GM12878 (cell line): Measurements from ENCODE around the gene UBAC2. TPM values are rescaled to one million over a fixed set of nuclear protein-coding genes. Genes with fewer than 3 reads are reported as not detected.

ENCODE experiments used
- BACH1 ChIP-seq: fragments of 450-650 bp; IDR thresholded peaks from 2 replicates; pipeline ENCODE4 v1.6.1; 2017; ENCODE audit warnings: mild to moderate bottlenecking, borderline replicate concordance
- BRCA1 ChIP-seq: IDR thresholded peaks from 2 replicates; pipeline ENCODE4 v1.6.1; 2011; ENCODE audit warnings: low read depth, low read length, improper control_type of control experiment
- CHD2 ChIP-seq: IDR thresholded peaks from 2 replicates; pipeline ENCODE4 v1.6.1; 2011; ENCODE audit warnings: low read depth, low read length, improper control_type of control experiment, borderline replicate concordance
- ETV6 ChIP-seq, 2 experiments: fragments of 450-650 bp in 1 of 2; IDR thresholded peaks in 1 of 2; conservative IDR thresholded peaks in 1 of 2; 2 replicates each; pipeline ENCODE4 v1.6.1; 2014; ENCODE audit warnings: antibody characterized with exemption in 1 of 2, borderline replicate concordance in 1 of 2, low read depth in 1 of 2, mild to moderate bottlenecking in 1 of 2, moderate library complexity in 1 of 2
- GATAD2B ChIP-seq: fragments of 450-650 bp; conservative IDR thresholded peaks from 2 replicates; pipeline ENCODE4 v1.6.1; 2017; ENCODE audit warnings: low read depth, mild to moderate bottlenecking, moderate library complexity
- HDAC2 ChIP-seq: fragments of 200-600 bp; sonication (generic); IDR thresholded peaks from 2 replicates; pipeline ENCODE4 v1.6.1; 2017
- LARP7 ChIP-seq: fragments of 450-650 bp; IDR thresholded peaks from 2 replicates; pipeline ENCODE4 v1.6.1; 2017; ENCODE audit warnings: mild to moderate bottlenecking
- MTA2 ChIP-seq: fragments of 450-650 bp; IDR thresholded peaks from 2 replicates; pipeline ENCODE4 v1.6.1; 2016; ENCODE audit warnings: low read depth, mild to moderate bottlenecking, moderate library complexity
- NKRF ChIP-seq: fragments of 450-650 bp; conservative IDR thresholded peaks from 2 replicates; pipeline ENCODE4 v1.6.1; 2017; ENCODE audit warnings: mild to moderate bottlenecking, moderate library complexity
- PBX3 ChIP-seq: IDR thresholded peaks from 2 replicates; pipeline ENCODE4 v1.6.1; 2011; ENCODE audit warnings: mild to moderate bottlenecking, low read depth, low read length, moderate library complexity; ENCODE audit not compliant: insufficient replicate concordance
- TBL1XR1 ChIP-seq: IDR thresholded peaks from 2 replicates; pipeline ENCODE4 v1.6.1; 2012; ENCODE audit warnings: low read depth, low read length, improper control_type of control experiment
- ZNF274 ChIP-seq: IDR thresholded peaks from one replicate; pipeline ENCODE4 v1.8.0; 2011; ENCODE audit not compliant: insufficient read length, insufficient read depth
- ZNF384 ChIP-seq: IDR thresholded peaks from 2 replicates; pipeline ENCODE4 v1.6.1; 2012; ENCODE audit warnings: low read depth, mild to moderate bottlenecking, low read length, improper control_type of control experiment, borderline replicate concordance
- polyA plus RNA-seq, 11 experiments: library from polyadenylated mRNA; depleted of rRNA in 4 of 11; unstranded in 6 of 11; stranded (reverse) in 5 of 11; fragments of >200 nt; fragmentation: Nextera tagmentation in 4 of 11; fragmentation: Illumina TruSeq in 1 of 11; extraction: Ambion mirVana in 4 of 11; extraction: Trizol in 1 of 11; gene quantifications; 1 replicate in 1 of 11; 2 replicates in 10 of 11; pipeline versions ENCODE4 v1.2.1 to v1.2.3, GENCODE V29; 2011 to 2016; ENCODE audit warnings: inconsistent platforms in 2 of 11, missing spikeins in 2 of 11, low read depth in 1 of 11
- total RNA-seq, 4 experiments: library from RNA; depleted of rRNA in 3 of 4; stranded (reverse); fragments of >200 nt in 3 of 4; fragmentation: Illumina TruSeq in 1 of 4; extraction: Trizol in 1 of 4; gene quantifications; 2 replicates each; pipeline versions ENCODE4 v1.2.1 to v1.2.3, GENCODE V29; 2013 to 2021
- TF ChIP-seq, protein P1 (sequence below): fragments of 450-650 bp; formaldehyde crosslinking; IDR thresholded peaks from 2 replicates; pipeline ENCODE4 v1.4.0; 2022; ENCODE audit warnings: mild to moderate bottlenecking, moderate library complexity
- TF ChIP-seq, protein P2 (sequence below): fragments of 450-650 bp; IDR thresholded peaks from 2 replicates; pipeline ENCODE4 v1.6.1; 2016; ENCODE audit warnings: mild to moderate bottlenecking, moderate library complexity, borderline replicate concordance
- TF ChIP-seq, protein P3 (sequence below): IDR thresholded peaks from 2 replicates; pipeline ENCODE4 v1.6.1; 2011; ENCODE audit warnings: borderline replicate concordance, low read depth, mild to moderate bottlenecking, moderate library complexity, mixed read lengths, low read length; ENCODE audit not compliant: insufficient read depth; ENCODE audit errors: extremely low read length

Gene UBAC2
- total and polyA plus RNA-seq, 10 of the 15 experiments (the other 5 are each of a cell fraction or from before 2014, with no cell fraction given): 3.0 to 54.6 (median 17.4) TPM

- TF ChIP-seq, protein P1, sequence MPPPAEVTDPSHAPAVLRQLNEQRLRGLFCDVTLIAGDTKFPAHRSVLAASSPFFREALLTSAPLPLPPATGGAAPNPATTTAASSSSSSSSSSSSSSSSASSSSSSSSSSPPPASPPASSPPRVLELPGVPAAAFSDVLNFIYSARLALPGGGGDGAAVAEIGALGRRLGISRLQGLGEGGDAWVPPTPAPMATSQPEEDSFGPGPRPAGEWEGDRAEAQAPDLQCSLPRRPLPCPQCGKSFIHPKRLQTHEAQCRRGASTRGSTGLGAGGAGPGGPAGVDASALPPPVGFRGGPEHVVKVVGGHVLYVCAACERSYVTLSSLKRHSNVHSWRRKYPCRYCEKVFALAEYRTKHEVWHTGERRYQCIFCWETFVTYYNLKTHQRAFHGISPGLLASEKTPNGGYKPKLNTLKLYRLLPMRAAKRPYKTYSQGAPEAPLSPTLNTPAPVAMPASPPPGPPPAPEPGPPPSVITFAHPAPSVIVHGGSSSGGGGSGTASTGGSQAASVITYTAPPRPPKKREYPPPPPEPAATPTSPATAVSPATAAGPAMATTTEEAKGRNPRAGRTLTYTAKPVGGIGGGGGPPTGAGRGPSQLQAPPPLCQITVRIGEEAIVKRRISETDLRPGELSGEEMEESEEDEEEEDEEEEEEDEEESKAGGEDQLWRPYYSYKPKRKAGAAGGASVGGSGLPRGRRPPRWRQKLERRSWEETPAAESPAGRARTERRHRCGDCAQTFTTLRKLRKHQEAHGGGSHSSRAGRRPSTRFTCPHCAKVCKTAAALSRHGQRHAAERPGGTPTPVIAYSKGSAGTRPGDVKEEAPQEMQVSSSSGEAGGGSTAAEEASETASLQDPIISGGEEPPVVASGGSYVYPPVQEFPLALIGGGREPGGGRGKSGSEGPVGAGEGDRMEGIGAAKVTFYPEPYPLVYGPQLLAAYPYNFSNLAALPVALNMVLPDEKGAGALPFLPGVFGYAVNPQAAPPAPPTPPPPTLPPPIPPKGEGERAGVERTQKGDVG (CRISPR knock-in tag): no peak
- TF ChIP-seq ZNF384: peak; percentile 77
- TF ChIP-seq ETV6 (conservative IDR thresholded peaks at IDR 0.05 in 1 of 2, IDR thresholded peaks at IDR 0.05 in 1 of 2; ENCODE audit: borderline replicate concordance in 1 of 2, low read depth in 1 of 2): no peak
- peak; percentile 89 for TF ChIP-seq MTA2
- TF ChIP-seq PBX3: no peak
- peak; percentile 20; the same call in 1 of the 2 replicates for TF ChIP-seq BACH1
- TF ChIP-seq, protein P2, sequence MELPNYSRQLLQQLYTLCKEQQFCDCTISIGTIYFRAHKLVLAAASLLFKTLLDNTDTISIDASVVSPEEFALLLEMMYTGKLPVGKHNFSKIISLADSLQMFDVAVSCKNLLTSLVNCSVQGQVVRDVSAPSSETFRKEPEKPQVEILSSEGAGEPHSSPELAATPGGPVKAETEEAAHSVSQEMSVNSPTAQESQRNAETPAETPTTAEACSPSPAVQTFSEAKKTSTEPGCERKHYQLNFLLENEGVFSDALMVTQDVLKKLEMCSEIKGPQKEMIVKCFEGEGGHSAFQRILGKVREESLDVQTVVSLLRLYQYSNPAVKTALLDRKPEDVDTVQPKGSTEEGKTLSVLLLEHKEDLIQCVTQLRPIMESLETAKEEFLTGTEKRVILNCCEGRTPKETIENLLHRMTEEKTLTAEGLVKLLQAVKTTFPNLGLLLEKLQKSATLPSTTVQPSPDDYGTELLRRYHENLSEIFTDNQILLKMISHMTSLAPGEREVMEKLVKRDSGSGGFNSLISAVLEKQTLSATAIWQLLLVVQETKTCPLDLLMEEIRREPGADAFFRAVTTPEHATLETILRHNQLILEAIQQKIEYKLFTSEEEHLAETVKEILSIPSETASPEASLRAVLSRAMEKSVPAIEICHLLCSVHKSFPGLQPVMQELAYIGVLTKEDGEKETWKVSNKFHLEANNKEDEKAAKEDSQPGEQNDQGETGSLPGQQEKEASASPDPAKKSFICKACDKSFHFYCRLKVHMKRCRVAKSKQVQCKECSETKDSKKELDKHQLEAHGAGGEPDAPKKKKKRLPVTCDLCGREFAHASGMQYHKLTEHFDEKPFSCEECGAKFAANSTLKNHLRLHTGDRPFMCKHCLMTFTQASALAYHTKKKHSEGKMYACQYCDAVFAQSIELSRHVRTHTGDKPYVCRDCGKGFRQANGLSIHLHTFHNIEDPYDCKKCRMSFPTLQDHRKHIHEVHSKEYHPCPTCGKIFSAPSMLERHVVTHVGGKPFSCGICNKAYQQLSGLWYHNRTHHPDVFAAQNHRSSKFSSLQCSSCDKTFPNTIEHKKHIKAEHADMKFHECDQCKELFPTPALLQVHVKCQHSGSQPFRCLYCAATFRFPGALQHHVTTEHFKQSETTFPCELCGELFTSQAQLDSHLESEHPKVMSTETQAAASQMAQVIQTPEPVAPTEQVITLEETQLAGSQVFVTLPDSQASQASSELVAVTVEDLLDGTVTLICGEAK: no peak; the same call in 1 of the 2 replicates
- peak; percentile 64 for TF ChIP-seq TBL1XR1
- TF ChIP-seq NKRF: no peak
- peak; percentile 52; the same call in 1 of the 2 replicates for TF ChIP-seq CHD2
- TF ChIP-seq HDAC2: no peak
- TF ChIP-seq, protein P3, sequence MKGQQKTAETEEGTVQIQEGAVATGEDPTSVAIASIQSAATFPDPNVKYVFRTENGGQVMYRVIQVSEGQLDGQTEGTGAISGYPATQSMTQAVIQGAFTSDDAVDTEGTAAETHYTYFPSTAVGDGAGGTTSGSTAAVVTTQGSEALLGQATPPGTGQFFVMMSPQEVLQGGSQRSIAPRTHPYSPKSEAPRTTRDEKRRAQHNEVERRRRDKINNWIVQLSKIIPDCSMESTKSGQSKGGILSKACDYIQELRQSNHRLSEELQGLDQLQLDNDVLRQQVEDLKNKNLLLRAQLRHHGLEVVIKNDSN: no peak
- no peak for TF ChIP-seq ZNF274
- no peak for TF ChIP-seq BRCA1
- no peak for TF ChIP-seq LARP7
- peak; percentile 99 for TF ChIP-seq GATAD2B
These were observed 165.7 kb downstream of the UBAC2 start (continued) for GRCh38 chr13:99366075-99366987.
